Stimulated activated CD4-positive, alpha-beta T cell treated with anti-CD3 and anti-CD28 coated beads, Interleukin-1b, Interleukin-23, amount 100 ng/mL, for 48 hours (primary cell): ENCODE data around the gene STRA8.

ENCODE experiments used
- DNase-seq: peaks from one replicate; pipeline ENCODE4 v3.0.0-alpha.2; 2020

Gene STRA8

GRCh38 chr7:135271255-135271615, 37.6 kb downstream of the STRA8 start:
- DNase-seq, result no peak

- no peak for DNase-seq
Observed at GRCh38 chr7:135272303-135272702, 38.7 kb downstream of the STRA8 start.

GRCh38 chr7:135273581-135273980, 39.9 kb downstream of the STRA8 start:
- no peak for DNase-seq

- DNase-seq, result peak; percentile 72
Observed at GRCh38 chr7:135274495-135275268, 41.0 kb downstream of the STRA8 start.

DNA sequence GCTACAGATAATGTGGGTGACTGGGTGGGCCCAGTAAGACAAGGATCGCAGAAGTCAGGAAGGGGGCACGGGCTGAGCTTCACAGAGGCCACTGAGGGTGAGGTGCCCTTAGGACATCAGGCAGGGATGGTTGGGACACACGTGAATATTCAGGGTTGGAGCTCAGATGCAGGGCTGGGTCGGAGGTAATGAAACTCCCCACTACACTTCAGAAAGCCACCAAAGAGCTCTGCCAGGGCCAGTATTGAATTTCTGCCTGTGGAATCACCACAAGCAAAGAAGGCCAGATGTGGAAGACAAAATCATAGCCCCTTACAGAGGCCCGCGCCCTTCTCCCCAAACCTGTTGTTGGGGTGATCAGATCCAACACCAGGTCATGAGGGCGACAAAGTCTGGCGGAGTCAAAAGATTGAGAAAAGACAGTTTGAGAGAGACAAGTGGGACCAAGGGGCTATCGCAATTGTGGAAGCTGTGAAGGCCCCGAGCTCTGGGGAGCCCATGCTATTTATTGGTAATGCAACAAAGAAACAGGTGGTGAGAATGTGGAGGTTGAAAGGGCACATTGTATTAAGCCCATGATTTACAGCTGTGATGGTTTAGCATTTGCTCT, 42.4 kb downstream of the STRA8 start:
- no peak for DNase-seq

GRCh38 chr7:135277161-135277560, 43.5 kb downstream of the STRA8 start:
- DNase-seq, result no peak

DNA sequence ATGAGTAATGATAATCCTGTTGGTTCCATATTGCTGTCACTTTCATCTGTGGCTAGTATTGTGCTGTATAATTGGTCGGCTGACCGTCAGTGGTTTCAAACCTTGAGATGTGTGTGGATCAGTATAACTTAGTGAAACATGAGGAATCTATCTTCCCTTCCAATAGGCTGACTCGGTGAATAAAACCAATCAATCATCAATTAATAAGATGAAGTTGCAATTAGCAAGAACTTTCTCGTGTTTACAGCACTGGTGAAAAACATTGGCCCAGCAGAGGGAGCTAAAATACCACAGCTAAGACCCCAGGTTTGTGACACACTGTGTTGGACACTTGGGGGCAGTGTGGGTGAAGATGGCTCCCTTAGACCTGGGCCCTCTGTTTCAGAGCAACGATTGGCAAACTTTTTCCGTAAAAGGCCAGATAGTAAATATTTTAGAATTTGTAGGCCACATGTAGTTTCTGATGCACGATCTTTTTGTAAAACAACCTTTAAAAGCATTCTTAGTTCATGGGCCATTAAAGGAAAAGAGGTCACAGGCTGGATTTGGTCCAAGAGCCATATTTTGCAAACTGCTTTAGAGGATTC, 47.8 kb downstream of the STRA8 start:
- DNase-seq, result peak; percentile 80

DNA sequence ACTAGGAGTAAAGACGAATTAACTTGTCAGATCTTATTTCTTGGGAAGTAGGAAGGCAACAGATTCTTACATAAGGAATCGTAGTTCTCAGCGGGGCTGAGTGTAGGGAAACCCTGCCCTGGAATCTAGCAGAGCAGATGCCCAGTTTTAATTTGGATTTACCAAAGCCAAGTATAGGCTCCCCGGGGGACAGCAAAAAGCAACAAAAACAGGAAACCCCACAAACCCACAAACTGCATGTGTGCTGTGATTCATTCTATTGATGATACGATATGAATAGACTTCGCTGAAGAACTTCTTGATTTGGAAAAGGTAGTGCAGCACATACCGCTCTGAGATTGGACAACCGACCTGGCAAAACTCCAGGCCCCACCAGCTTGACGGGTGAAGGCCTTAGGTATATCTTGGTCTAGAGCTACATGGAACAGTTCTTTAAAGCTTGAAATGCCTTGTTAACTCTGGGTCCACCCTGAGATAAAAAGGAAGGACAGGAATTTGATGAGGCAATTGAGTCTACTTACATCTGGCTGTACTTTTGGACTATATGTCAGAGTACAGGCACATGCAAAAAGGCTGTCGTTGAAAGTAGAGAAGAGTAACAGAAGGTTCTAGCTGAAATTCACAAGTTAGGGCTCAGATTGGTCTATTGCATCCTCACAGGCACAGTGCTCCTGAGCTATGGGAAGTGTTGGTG, 49.1 kb downstream of the STRA8 start:
- DNase-seq, result no peak

- no peak for DNase-seq
Observed at GRCh38 chr7:135283959-135284638, 50.5 kb downstream of the STRA8 start.

DNA sequence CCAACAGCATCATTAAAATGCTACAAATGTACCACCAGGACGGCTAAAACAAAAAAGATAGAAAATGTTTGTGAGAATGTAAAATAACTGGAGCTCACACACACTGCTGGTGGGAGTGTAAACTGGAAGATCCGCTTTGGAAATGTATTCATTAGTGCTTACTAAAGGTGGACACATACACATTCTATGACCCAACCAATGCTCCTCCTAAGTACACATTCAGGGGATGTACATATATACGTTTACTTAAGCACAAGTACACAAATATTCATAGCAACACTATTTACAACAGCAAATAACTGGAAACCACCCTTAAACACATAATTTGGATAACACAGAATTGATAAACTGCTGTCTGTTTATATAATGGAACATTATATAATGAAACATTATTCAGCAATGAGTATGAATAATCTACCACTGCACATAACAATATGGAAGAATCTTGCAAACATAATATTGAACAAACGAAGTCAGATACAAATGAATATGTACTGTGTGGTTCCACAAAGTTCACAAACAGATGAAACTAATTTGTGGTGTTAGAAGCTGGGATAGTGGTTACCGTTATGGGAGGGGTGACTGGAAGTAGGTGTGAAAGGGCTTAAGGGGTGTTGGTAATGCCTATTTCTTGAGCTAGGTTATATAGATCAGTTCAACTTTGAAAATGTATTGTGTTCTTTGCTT, 52.1 kb downstream of the STRA8 start:
- DNase-seq, result no peak

DNA sequence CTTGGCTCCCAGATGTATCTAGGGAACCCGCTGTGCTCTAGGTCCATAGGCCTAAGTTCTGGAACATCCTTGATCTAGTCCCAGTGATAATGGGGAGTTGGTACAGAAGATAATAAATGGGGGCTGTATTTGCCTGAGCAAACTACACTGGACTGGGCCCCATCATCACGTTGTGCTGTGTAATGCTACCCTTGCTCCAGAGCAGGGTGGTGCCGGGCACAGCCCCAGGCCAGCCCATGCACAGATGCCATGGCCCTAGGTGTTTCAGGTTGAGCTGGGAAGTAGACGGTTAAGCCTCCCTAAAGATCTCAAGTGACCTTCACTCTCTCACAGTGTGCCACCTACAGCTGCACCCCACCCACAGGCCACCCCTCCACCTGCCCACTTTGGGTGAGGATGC, 53.2 kb downstream of the STRA8 start:
- DNase-seq, result no peak

GRCh38 chr7:135290594-135290993, 57.0 kb downstream of the STRA8 start:
- DNase-seq, result no peak

DNA sequence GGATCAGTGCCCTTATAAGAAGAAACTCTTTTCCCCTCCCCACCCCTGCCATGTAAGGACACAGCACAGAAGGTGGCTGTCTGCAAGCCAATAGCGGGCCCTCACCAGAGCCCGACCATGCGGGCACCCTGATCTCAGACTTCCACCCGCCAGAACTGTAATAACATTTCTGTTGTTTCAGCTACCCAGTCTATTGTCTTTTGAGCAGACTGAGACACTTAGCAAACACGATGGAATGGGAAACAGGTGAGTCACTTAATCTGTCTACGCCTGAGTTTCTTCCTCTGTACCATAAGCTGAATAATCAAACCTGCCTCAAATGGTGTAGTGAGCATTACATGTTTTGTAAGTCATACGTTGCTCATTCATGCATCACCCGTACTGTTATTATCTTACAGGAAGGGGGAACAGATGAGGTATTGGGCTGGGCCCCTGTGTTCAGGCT, 58.2 kb downstream of the STRA8 start:
- DNase-seq, result peak; percentile 25

GRCh38 chr7:135299235-135299634, 65.6 kb downstream of the STRA8 start:
- no peak for DNase-seq

DNA sequence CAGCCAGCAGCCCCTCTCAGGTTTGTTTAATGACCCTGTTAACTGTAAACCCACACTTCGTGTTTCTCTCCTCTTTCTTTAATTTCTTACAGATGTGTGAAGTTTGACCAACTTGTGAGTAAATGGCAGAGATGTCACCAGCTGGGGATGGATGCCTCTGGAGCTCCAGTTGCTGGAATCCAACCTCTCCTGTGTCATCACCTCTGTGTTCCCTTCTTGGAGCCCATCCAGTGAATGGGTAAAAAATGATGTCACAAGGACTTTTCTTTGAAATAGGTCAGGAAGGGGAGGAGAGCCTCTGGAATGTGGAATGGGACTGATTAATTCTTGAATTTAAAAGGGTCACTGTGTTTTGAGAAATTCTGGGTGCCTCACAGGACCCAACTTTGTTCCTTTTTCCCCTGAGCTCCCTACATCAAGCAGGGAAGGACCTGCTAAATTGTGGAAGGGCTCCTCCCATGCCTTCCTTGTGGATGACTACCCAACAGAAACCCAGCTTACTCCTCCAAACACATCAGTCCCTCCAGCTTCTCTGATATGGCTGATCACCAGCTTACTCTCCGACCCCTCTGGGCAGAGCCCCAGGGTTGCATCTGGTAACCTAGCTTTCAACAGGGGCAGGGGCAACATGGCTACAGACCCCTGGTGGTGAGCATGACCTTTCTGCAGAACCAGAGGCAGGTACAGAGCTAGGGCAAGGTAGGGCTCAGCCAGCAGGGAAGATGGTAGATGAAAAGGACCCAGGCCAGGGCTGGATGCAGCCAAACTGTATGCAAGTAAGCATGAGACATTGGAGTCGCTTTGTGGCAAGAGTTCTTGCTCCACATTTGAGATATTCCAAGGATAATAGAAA, 67.5 kb downstream of the STRA8 start:
- no peak for DNase-seq
